OCI-LY3 (cell line): Measurements from ENCODE around the gene USP10.

Experiments
- EZH2phosphoT487 ChIP-seq: fragments of 200-600 bp; shearing (Covaris generic); IDR thresholded peaks from 2 replicates; pipeline ENCODE4 v1.6.1; 2018; ENCODE audit warnings: antibody characterized with exemption, mixed run types, low read depth
- TF ChIP-seq, protein P1 (sequence below): fragments of 200-600, 300-600 bp; sonication (generic); IDR thresholded peaks from 2 replicates; pipeline ENCODE4 v1.5.1; 2014; ENCODE audit warnings: antibody characterized with exemption, low read length, low read depth

DNA sequence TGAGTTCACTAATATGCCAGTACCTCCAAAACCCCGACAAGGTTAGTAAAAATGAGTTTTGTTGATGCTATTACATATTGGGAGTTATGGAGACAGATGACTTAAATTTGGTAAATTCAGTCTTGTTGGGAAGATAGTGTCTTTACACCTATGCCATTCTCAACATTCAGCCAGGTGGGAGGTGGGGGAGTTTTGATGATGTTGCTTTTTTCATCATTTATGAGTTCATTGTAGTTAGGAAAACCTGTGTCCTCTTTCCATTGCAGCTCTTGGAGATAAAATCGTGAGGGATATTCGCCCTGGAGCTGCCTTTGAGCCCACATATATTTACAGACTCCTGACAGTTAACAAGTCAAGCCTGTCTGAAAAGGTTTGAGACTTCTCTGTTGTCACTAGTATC is 60.1 kb downstream of the USP10 start:
- TF ChIP-seq, protein P1, sequence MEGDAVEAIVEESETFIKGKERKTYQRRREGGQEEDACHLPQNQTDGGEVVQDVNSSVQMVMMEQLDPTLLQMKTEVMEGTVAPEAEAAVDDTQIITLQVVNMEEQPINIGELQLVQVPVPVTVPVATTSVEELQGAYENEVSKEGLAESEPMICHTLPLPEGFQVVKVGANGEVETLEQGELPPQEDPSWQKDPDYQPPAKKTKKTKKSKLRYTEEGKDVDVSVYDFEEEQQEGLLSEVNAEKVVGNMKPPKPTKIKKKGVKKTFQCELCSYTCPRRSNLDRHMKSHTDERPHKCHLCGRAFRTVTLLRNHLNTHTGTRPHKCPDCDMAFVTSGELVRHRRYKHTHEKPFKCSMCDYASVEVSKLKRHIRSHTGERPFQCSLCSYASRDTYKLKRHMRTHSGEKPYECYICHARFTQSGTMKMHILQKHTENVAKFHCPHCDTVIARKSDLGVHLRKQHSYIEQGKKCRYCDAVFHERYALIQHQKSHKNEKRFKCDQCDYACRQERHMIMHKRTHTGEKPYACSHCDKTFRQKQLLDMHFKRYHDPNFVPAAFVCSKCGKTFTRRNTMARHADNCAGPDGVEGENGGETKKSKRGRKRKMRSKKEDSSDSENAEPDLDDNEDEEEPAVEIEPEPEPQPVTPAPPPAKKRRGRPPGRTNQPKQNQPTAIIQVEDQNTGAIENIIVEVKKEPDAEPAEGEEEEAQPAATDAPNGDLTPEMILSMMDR = no peak
- TF ChIP-seq EZH2phosphoT487 = no peak
